Choroid plexus epithelial cell (primary cell): Measurements from ENCODE around the gene FANCD2.
A peak's percentile ranks its signal among the peaks of the same experiment; 100 is the strongest.
"Not testable (repeated sequence)": the region's sequence is repeated elsewhere in the genome, so short reads cannot be mapped to it uniquely, and the experiment has no call there.

Experiments
- DNase-seq: peaks from one replicate; pipeline ENCODE4 v3.0.0-alpha.2; 2010; ENCODE audit warnings: low read depth
- H3K4me3 ChIP-seq: 2 replicates; pipeline ENCODE4 v1.5.1; 2011; ENCODE audit warnings: low read depth, mild to moderate bottlenecking, control low read depth, low read length, moderate library complexity
- CTCF ChIP-seq: conservative IDR thresholded peaks from 2 replicates; pipeline ENCODE4 v1.5.1; 2011; ENCODE audit warnings: low read depth, mild to moderate bottlenecking, control low read depth, inconsistent platforms, low read length, moderate library complexity

The FANCD2 gene

DNA sequence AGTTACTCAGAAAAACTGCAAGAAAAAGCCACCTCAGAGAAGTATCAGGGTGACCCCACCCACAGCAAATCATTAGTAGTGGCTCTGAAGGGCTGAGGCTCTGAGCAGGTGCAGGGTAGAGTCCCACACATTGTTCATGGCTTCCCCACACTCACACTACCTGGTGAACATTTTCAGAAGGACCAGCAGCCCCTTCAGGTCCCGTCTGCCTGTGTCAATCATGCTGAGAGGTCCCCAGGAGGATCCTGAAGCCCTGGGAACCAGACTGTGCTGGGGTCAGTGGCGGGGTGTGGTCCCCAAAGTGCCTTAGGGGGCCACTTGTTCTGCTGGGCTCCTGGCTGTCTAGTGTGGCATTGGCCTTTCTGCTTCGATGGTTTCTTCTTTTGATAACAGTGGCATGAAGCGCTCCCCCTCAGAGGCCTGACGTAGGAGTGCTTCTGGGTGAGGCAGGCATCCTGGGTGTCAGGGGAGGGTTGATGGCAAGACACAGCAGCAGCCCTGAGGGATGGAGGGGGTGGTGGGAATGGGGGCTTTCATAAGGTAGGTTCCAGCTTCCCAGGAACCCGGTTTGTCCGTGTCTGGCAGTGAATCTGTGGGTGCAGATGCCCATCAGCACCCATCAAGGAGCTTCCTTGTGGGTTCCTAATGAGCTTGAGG, 19.0 kb upstream of the FANCD2 start:
- TF ChIP-seq CTCF: no peak
- no peak overlapping the region for H3K4me3 ChIP-seq
- DNase-seq: no peak

DNA sequence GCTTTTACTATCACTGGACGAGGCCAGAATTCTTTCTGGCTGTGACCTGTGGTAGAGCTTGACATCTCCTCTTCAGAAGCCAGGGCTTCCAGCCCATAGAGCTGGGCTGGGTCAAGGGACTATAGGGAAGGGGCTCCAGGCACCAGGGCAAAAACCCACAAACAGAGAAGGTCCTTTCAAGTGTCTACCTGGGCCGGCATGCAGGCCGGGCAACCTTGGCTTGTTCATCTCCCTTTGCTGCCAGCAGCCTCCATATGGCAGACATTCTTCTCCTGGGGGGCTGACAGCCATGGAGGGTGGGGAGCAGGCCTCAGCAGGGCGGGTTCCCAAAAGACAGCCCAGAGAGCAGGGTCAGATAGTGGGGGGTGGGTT, 18.0 kb upstream of the FANCD2 start:
- not testable (repeated sequence) for DNase-seq, H3K4me3 ChIP-seq

GRCh38 chr3:10008588-10009344, 17.5 kb upstream of the FANCD2 start:
- TF ChIP-seq CTCF: no peak
- peak; percentile 83 for DNase-seq
- H3K4me3 ChIP-seq: peak overlapping the region; percentile 63

GRCh38 chr3:10010421-10010877, 15.8 kb upstream of the FANCD2 start:
- TF ChIP-seq CTCF: no peak
- H3K4me3 ChIP-seq: peak overlapping the region; percentile 67
- DNase-seq: no peak

DNA sequence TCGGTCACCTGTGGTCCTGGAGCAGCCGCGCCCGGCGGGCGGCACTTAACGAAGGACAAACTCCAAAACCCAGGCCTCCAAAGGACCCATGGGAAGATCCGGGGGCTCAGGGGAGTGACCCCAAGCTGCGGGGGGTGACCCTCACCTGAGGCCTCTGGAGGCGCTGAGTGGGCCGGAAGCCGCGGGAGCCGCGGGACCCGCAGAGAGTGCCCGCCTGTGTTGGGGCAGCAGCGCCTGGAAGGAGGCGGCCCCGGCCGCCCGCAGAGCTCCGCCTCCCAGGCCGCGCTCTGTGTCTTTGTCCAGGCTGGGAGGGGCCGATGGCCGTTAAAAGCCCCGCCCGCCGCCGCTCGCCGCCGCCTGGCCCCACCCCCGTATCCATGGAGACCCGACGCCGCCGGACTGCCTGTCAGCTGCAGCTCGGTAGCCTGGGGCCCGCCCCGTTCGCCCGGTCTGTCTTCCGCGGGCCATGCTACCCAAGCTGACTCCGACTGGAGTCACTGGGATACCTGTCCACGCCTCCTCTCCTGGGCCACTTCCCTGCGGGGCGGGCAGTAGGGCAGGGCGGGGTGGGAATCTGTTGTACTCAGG, 15.3 kb upstream of the FANCD2 start:
- peak; percentile 93 for DNase-seq
- no peak for TF ChIP-seq CTCF
- peak overlapping the region; percentile 67 for H3K4me3 ChIP-seq

DNA sequence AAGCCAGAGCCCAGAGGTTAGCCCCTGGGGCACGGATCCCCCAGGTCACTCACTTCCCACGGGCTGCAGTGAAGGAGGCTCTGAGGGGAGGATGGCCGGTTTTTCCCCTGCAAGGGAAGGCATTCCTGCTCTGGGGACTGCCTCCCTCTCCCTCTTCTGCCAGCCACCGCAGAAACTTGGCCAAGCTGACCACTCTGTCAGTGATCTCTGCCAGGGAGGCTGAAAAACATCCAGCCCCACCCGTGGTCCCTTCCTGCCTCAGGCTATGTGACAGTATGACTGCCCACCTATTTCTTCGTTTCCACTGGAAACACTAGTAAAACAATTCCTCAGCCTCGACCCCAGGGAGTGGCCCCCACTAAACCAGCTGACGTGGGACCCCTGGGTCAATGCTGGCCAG, 14.6 kb upstream of the FANCD2 start:
- no peak for TF ChIP-seq CTCF
- H3K4me3 ChIP-seq: peak overlapping the region; percentile 52
- no peak for DNase-seq

DNA sequence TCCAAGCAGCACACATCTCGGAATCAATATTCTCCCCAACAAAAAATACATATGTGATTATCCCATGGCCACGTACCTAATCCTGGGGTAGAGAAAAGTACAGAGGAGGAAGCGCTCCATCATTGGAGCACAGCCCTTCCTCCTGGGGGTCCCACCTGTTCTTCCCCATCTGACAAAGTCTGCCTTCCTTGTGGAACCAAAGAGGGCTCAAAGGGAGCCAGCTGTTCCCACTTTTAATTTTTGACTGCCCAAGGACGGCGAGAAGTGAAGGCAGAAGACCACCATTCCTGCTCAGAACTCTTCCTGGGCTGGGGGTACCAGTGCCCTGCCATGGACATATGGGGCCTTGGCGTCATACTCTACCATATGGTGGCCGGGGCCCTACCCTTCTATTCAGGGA, 14.1 kb upstream of the FANCD2 start:
- H3K4me3 ChIP-seq: no peak overlapping the region
- no peak for DNase-seq
- no peak for TF ChIP-seq CTCF
